GM18858 (cell line): Measurements from ENCODE around the gene FNDC10.
"Not testable (repeated sequence)": the region's sequence is repeated elsewhere in the genome, so short reads cannot be mapped to it uniquely, and the experiment has no call there.

ENCODE experiments used
- ATAC-seq: cut with Tn5 transposase; IDR thresholded peaks from one replicate; pipeline ENCODE4 v1.9.1; 2021; ENCODE audit not compliant: unreplicated experiment

Gene FNDC10

GRCh38 chr1:1599935-1600860 is at the start of gene FNDC10:
Gene FNDC10 (minus strand): TSS chr1:1600135. CDS start chr1:1600015, 120 bp downstream.
- no peak for ATAC-seq

- not testable (repeated sequence) for ATAC-seq
Measured at GRCh38 chr1:1648265-1648664, 48.3 kb upstream of the FNDC10 start.

GRCh38 chr1:1647567-1648241 is 47.8 kb upstream of the FNDC10 start:
- ATAC-seq: not testable (repeated sequence)

- ATAC-seq: not testable (repeated sequence)
Measured at GRCh38 chr1:1646326-1646725, 46.4 kb upstream of the FNDC10 start.

- ATAC-seq: not testable (repeated sequence)
Measured at GRCh38 chr1:1640711-1641461, 41.0 kb upstream of the FNDC10 start.

GRCh38 chr1:1640081-1640480 is 40.1 kb upstream of the FNDC10 start:
- not testable (repeated sequence) for ATAC-seq

- ATAC-seq: not testable (repeated sequence)
Measured at GRCh38 chr1:1639368-1639767, 39.4 kb upstream of the FNDC10 start.

GRCh38 chr1:1638528-1638927 is 38.6 kb upstream of the FNDC10 start:
- ATAC-seq: not testable (repeated sequence)

- not testable (repeated sequence) for ATAC-seq
Measured at GRCh38 chr1:1637479-1637875, 37.5 kb upstream of the FNDC10 start.

- ATAC-seq: not testable (repeated sequence)
Measured at GRCh38 chr1:1636621-1637478, 36.9 kb upstream of the FNDC10 start.

GRCh38 chr1:1634613-1635012 is 34.7 kb upstream of the FNDC10 start:
- not testable (repeated sequence) for ATAC-seq

- ATAC-seq: not testable (repeated sequence)
Measured at GRCh38 chr1:1633409-1633808, 33.5 kb upstream of the FNDC10 start.

GRCh38 chr1:1631782-1632420 is 32.0 kb upstream of the FNDC10 start, which contains the start of gene MMP23B:
Gene MMP23B (plus strand): TSS chr1:1632173. CDS start chr1:1632219, 46 bp downstream.
- ATAC-seq: no peak

- no peak for ATAC-seq
Measured at GRCh38 chr1:1630965-1631781, 31.2 kb upstream of the FNDC10 start.

- ATAC-seq: no peak
Measured at GRCh38 chr1:1630191-1630964, 30.4 kb upstream of the FNDC10 start.

- ATAC-seq: no peak
Measured at GRCh38 chr1:1629430-1630190, 29.7 kb upstream of the FNDC10 start.

GRCh38 chr1:1628754-1629429 is 29.0 kb upstream of the FNDC10 start:
- no peak for ATAC-seq
